NB4 (cell line): ENCODE measurements around the gene FIG4.

Source experiments
- DNase-seq: peaks from one replicate; pipeline ENCODE4 v3.0.0; 2010; ENCODE audit warnings: low read depth
- H3K4me3 ChIP-seq: one replicate; pipeline ENCODE4 v1.5.1; 2011; ENCODE audit warnings: mild to moderate bottlenecking, low read depth, low read length, moderate library complexity
- MYC ChIP-seq: IDR thresholded peaks from 2 replicates; pipeline ENCODE4 v1.6.1; 2011; ENCODE audit warnings: low read depth, low read length
- POLR2A ChIP-seq: IDR thresholded peaks from 2 replicates; pipeline ENCODE4 v1.6.1; 2011; ENCODE audit warnings: mild to moderate bottlenecking; ENCODE audit not compliant: insufficient read length; ENCODE audit errors: extremely low read depth
- TF ChIP-seq, protein P1 (sequence below): IDR thresholded peaks from one replicate; pipeline ENCODE4 v1.5.1; 2012; ENCODE audit warnings: low read depth, low read length
- TF ChIP-seq, protein P2 (sequence below): IDR thresholded peaks from 2 replicates; pipeline ENCODE4 v1.6.1; 2011; ENCODE audit warnings: low read depth, low read length

FIG4 gene

DNA sequence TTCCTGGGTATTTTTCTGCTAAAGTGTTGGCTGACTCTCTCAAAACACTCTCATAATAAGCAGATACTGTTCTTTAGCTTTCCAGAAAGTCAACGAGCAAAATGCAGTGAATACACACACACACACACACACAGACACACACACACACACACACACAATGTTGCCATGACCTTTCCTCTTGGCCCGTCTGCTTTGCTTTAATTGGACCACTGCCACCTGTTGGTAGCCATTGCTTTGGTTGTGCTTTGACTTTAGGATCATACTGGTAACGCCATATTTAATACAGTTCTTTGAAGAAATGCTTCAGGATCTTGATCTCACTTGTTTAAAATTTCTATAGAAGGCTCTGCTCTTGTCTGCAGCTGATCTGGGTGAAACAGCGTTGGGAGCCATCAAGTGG, 4.4 kb downstream of the FIG4 start:
- no peak for TF ChIP-seq MYC
- TF ChIP-seq POLR2A: no peak
- TF ChIP-seq, protein P1, sequence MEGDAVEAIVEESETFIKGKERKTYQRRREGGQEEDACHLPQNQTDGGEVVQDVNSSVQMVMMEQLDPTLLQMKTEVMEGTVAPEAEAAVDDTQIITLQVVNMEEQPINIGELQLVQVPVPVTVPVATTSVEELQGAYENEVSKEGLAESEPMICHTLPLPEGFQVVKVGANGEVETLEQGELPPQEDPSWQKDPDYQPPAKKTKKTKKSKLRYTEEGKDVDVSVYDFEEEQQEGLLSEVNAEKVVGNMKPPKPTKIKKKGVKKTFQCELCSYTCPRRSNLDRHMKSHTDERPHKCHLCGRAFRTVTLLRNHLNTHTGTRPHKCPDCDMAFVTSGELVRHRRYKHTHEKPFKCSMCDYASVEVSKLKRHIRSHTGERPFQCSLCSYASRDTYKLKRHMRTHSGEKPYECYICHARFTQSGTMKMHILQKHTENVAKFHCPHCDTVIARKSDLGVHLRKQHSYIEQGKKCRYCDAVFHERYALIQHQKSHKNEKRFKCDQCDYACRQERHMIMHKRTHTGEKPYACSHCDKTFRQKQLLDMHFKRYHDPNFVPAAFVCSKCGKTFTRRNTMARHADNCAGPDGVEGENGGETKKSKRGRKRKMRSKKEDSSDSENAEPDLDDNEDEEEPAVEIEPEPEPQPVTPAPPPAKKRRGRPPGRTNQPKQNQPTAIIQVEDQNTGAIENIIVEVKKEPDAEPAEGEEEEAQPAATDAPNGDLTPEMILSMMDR: peak; percentile 16
- TF ChIP-seq, protein P2, sequence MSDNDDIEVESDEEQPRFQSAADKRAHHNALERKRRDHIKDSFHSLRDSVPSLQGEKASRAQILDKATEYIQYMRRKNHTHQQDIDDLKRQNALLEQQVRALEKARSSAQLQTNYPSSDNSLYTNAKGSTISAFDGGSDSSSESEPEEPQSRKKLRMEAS: no peak
- DNase-seq: no peak
- no peak overlapping the region for H3K4me3 ChIP-seq

DNA sequence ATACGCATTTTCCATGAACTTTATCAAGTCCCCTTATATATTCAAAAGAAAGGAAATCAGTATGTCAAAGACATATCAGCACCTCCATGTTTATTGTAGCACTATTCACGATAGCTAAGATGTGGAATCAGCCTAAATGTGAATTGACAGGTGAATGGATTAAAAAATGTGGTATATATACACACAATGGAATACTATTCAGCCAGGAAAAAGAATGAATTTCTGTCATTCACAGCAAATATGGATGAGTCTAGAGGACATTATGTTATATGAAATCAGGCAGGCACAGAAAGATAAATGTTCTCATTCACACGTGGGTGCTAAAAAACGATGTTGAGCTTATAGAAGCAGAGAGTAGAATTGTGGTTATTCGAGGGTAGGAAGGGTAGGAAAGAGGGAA, 5.3 kb downstream of the FIG4 start:
- no peak for DNase-seq
- H3K4me3 ChIP-seq: no peak overlapping the region
- TF ChIP-seq POLR2A: no peak
- no peak for TF ChIP-seq MYC
- TF ChIP-seq, protein P1: no peak
- TF ChIP-seq, protein P2: no peak

GRCh38 chr6:109701221-109701620, 10.1 kb downstream of the FIG4 start:
- DNase-seq: no peak
- no peak overlapping the region for H3K4me3 ChIP-seq
- TF ChIP-seq, protein P2: no peak
- TF ChIP-seq MYC: no peak
- TF ChIP-seq, protein P1: no peak
- no peak for TF ChIP-seq POLR2A

DNA sequence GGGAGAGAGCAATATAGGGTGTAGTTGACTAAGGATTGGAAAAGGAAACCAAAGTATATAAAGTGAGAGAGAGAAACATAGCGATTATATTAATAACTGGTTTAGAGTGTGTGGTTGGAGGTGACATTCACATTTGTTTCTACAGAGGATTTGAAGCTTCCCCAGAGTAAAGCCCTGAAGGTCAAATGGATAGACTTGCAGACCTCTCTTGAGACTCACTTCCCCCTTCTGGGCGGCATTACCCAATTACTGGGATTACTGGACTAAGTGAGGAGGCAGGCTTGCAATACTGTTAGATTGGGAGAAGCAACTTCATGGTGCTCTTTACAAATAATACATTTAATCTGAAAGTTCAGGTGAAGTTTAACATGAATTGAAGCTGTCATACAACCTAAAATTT, 10.7 kb downstream of the FIG4 start:
- H3K4me3 ChIP-seq: no peak overlapping the region
- DNase-seq: peak; percentile 73
- TF ChIP-seq POLR2A (no peak), MYC (no peak)
- TF ChIP-seq, protein P2: no peak
- TF ChIP-seq, protein P1: no peak

DNA sequence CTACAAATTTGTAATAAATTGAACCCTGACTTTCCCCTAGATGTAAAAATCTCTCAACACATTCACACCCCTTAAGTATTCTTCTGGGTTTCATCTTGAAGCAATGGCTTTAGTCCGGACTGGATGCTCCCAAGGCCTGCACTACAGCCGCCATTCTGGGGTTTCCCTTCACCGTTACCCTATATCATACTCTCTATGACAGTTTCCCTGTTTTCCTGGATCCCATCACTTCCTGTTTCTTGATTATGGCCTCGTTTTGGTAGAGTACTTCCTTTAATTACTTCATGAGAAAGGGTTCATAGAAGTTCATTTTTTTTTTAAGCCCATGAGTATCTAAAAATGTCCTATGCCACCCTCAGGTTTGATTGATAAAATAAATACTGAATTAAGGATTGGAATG, 11.7 kb downstream of the FIG4 start:
- H3K4me3 ChIP-seq: no peak overlapping the region
- TF ChIP-seq MYC: no peak
- TF ChIP-seq, protein P1: no peak
- TF ChIP-seq, protein P2: no peak
- TF ChIP-seq POLR2A: no peak
- DNase-seq: peak; percentile 22

DNA sequence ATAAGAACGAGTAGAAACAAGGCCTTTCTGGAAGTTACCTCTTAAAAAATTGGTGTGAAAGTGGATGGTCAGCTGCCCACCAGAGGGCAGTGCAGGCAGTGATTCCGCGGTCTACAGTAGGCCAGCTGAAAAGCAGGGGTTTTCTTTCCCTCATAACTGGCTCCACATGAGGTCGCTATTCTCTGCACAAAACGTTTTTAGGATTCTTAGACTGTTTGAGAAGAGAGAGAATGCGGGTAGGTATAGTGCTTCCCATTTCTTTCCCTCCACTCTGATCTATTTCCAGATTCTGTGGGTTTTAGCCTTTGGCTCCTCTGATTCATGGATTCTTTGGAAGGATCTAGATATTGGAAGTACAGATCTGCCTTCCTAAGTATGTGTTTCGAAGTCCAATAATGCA, 14.2 kb downstream of the FIG4 start:
- TF ChIP-seq, protein P2: 0 out of 2 replicates have a peak, but pooled peaks have one; percentile 16
- TF ChIP-seq POLR2A (no peak), MYC (no peak)
- TF ChIP-seq, protein P1: peak; percentile 98
- no peak overlapping the region for H3K4me3 ChIP-seq
- peak; percentile 89 for DNase-seq
